Right lobe of liver (tissue), 4 donors: ENCODE results near the gene OBP2A.

Experiments used
- POLR2A ChIP-seq: fragments of 450-650 bp; IDR thresholded peaks from one replicate; pipeline ENCODE4 v1.6.1; 2017; ENCODE audit warnings: antibody characterized with exemption, mild to moderate bottlenecking
- TF ChIP-seq, protein P1 (sequence below), 4 donors: fragments of 200-600 bp in 3 of 4; fragments of 450-650 bp in 1 of 4; IDR thresholded peaks; one replicate each; pipeline versions ENCODE4 v1.5.1 to v1.8.0; 2016 to 2022; ENCODE audit warnings: antibody characterized with exemption in 4 of 4, mild to moderate bottlenecking in 2 of 4
- donor health status: DM: no; HTN: no; CAD: no.
- donor health status: DM: no; HTN: no; CAD: no.
- donor health status: DM: no; HTN: yes; CAD: no.

DNA sequence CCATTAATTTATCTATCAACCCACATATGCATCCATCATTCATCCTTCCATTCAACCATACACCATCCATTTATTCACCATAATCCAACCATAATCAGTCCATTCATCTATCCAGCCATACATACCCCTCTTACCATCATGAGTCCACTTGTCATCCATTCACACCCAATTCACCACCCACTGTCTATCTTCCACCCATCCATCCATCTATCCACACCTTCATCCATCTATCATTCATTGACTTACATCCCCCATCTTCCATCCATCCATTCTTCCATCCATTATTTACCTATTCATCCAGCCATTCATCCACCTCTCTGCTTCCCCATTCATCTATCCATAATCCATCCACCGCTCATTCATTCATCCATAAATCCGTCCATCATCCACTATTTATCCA lies 33.4 kb downstream of the OBP2A start:
- no peak for TF ChIP-seq POLR2A
- TF ChIP-seq, protein P1, sequence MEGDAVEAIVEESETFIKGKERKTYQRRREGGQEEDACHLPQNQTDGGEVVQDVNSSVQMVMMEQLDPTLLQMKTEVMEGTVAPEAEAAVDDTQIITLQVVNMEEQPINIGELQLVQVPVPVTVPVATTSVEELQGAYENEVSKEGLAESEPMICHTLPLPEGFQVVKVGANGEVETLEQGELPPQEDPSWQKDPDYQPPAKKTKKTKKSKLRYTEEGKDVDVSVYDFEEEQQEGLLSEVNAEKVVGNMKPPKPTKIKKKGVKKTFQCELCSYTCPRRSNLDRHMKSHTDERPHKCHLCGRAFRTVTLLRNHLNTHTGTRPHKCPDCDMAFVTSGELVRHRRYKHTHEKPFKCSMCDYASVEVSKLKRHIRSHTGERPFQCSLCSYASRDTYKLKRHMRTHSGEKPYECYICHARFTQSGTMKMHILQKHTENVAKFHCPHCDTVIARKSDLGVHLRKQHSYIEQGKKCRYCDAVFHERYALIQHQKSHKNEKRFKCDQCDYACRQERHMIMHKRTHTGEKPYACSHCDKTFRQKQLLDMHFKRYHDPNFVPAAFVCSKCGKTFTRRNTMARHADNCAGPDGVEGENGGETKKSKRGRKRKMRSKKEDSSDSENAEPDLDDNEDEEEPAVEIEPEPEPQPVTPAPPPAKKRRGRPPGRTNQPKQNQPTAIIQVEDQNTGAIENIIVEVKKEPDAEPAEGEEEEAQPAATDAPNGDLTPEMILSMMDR (IDR thresholded peaks at IDR 0.05): no peak
